Spleen (tissue), 7 donors: ENCODE results near the gene NAALADL2.

Source experiments
- POLR2A ChIP-seq, 3 donors: fragments of 450-650 bp; IDR thresholded peaks; one replicate each; pipeline ENCODE4 v1.5.1; 2017; ENCODE audit warnings: antibody characterized with exemption in 3 of 3, mild to moderate bottlenecking in 1 of 3
- TF ChIP-seq, protein P1 (sequence below), 11 experiments: fragments of 200-600 bp in 7 of 11; fragments of 450-650 bp in 4 of 11; sonication (generic) in 4 of 11; IDR thresholded peaks in 8 of 11; conservative IDR thresholded peaks in 3 of 11; 1 replicate in 7 of 11; 2 replicates in 4 of 11; pipeline versions ENCODE4 v1.4.0 to v1.8.0; 2016 to 2021; ENCODE audit warnings: antibody characterized with exemption in 11 of 11, inconsistent platforms in 4 of 11, mild to moderate bottlenecking in 1 of 11
- donor health status: DM: no; HTN: no; CAD: no; lungs with moderate emphysema.
- donor health status: DM: no; HTN: no; CAD: no.
- donor health status: DM: no; HTN: no; CAD: no.

DNA sequence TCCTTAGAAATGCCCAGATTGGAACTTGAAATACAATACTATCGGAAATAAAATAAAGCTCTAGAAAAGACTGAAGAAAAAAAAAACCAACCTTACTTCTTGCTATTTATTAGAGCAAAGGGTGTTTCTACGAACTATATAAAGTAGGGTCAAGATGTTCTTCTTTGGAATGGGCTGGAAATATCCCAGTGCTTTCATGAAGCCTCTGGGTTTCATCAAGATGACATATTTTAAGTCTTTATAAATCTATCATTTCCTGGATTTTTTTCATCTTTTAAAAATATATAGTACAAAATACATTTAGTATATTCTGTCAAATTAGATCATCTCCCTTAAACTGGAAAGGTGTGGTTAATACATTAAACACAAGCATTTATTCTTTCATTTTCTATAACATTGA, 978.8 kb downstream of the NAALADL2 start:
- TF ChIP-seq, protein P1, sequence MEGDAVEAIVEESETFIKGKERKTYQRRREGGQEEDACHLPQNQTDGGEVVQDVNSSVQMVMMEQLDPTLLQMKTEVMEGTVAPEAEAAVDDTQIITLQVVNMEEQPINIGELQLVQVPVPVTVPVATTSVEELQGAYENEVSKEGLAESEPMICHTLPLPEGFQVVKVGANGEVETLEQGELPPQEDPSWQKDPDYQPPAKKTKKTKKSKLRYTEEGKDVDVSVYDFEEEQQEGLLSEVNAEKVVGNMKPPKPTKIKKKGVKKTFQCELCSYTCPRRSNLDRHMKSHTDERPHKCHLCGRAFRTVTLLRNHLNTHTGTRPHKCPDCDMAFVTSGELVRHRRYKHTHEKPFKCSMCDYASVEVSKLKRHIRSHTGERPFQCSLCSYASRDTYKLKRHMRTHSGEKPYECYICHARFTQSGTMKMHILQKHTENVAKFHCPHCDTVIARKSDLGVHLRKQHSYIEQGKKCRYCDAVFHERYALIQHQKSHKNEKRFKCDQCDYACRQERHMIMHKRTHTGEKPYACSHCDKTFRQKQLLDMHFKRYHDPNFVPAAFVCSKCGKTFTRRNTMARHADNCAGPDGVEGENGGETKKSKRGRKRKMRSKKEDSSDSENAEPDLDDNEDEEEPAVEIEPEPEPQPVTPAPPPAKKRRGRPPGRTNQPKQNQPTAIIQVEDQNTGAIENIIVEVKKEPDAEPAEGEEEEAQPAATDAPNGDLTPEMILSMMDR (IDR thresholded peaks at IDR 0.05 in 8 of 11, conservative IDR thresholded peaks at IDR 0.05 in 3 of 11): no peak
- TF ChIP-seq POLR2A (IDR thresholded peaks at IDR 0.05): no peak
